Measurements from ENCODE around the gene SEPTIN1. TPM values are rescaled to one million over a fixed set of nuclear protein-coding genes. Genes with fewer than 3 reads are reported as not detected.
A peak's percentile ranks its signal among the peaks of the same experiment; 100 is the strongest.
"Not testable (repeated sequence)": the region's sequence is repeated elsewhere in the genome, so short reads cannot be mapped to it uniquely, and the experiment has no call there.

SEPTIN1 gene
- total RNA-seq, 4 donors from 2014 or later, result 0.86 to 2.5 (median 1.4) TPM

DNA sequence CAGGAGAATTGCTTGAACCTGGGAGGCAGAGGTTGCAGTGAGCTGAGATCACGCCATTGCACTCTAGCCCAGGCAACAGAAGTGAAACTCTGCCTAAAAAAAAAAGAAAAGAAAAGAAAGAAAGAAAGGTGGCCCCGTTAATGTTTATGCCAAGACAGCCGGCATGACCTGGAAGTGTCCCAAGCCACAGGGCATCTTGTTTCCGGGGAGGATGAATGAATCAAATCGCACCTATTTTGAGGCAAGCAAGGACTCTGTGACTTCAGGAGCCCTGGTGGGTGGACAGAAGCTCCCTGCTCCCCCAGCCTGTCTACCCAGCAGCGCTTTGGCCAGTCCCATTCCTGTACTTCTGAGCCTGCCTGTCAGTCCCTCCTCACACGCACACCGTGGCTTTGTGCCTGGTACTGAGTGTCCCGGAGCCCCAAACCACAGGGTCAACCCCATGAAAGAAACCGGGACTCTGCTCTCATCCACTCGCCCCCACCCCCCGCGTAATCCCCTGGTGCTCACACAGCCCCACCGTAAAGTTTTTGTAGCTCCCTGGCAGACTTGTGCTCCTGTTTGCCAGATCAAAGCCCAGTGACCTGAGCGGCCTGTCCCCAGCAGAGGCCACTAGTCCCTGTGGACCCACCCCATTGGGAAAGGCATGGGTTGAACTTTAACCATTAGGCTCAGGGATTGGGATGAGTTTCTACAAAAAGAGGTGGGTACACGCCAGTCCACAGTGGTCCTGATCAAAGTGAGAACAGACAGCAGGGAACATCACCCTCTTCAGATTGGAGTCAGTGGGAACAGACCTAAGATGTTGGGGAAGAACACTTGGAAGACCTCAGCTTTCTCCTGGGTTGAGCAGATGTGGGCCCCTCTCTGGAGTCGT is 46.5 kb downstream of the SEPTIN1 start:
- peak; percentile 91 for DNase-seq (ENCODE audit: extremely low spot score)
- Histone ChIP-seq H3K36me3 (no peaks in the 10 kb centered on the region), H3K27ac (replicated peaks in 1 of 4) (peak overlapping the region; percentile 97 to 98 (median 98)), H3K4me3 (peak overlapping the region; percentile 74 to 95 (median 86)), H3K9me3 (no peaks in the 10 kb centered on the region), H3K27me3 (no peaks in the 10 kb centered on the region), H3K4me1 (peaks cover 6 to 20% (median 15%) of the 10 kb centered on the region in 4 donors)
- TF ChIP-seq, protein P1, sequence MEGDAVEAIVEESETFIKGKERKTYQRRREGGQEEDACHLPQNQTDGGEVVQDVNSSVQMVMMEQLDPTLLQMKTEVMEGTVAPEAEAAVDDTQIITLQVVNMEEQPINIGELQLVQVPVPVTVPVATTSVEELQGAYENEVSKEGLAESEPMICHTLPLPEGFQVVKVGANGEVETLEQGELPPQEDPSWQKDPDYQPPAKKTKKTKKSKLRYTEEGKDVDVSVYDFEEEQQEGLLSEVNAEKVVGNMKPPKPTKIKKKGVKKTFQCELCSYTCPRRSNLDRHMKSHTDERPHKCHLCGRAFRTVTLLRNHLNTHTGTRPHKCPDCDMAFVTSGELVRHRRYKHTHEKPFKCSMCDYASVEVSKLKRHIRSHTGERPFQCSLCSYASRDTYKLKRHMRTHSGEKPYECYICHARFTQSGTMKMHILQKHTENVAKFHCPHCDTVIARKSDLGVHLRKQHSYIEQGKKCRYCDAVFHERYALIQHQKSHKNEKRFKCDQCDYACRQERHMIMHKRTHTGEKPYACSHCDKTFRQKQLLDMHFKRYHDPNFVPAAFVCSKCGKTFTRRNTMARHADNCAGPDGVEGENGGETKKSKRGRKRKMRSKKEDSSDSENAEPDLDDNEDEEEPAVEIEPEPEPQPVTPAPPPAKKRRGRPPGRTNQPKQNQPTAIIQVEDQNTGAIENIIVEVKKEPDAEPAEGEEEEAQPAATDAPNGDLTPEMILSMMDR (IDR thresholded peaks at IDR 0.05), result no peak
- intact Hi-C loops (cut with DNase I), result no loop called here
- WGBS, result 55% methylated on average over 17 of the region's 17 CpGs

DNA sequence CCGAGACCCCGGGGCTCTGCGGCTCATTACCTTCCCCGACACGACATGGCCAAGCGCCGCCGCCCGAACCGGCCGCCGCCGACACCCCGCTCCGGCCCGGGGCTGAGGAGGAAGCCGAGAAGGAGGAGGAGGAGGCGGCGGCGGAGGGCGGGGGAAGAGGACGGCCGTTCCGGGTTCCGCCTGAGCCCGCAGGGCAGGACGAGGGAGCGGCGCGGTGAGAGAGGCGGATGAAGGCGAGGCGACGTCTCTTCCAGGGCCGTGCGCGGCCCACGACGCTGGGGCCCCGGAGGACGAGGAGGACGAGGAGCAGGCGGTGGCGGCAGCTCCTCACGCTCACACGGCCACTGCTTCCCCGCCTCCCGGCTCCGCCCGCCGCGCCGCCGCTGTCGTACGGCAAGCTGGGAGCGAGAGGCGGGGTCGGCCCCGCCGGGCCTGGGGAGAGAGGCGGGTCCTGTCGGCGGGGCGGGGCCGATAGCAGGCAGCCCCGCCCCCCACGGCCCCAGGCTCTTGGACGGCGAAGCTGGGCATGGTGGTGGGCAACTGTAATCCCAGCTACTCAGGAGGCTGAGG is 47.2 kb downstream of the SEPTIN1 start:
- intact Hi-C loops (cut with DNase I); H3K36me3 ChIP-seq; H3K27me3 ChIP-seq; H3K9me3 ChIP-seq; DNase-seq (ENCODE audit: extremely low spot score): not testable (repeated sequence)
- TF ChIP-seq POLR2AphosphoS5 (IDR thresholded peaks at IDR 0.05), result peak; percentile 10 to 85
- TF ChIP-seq POLR2A (IDR thresholded peaks at IDR 0.05; ENCODE audit: low read depth), result peak; percentile 64
- 0% methylated on average over 29 of the region's 70 CpGs for WGBS
- Histone ChIP-seq H3K4me1 (peaks cover 6 to 22% (median 17%) of the 10 kb centered on the region in 4 donors), H3K4me3 (peak overlapping the region; percentile 74 to 95 (median 86)), H3K27ac (replicated peaks in 1 of 4) (peak overlapping the region; percentile 97 to 98 (median 98))

DNA sequence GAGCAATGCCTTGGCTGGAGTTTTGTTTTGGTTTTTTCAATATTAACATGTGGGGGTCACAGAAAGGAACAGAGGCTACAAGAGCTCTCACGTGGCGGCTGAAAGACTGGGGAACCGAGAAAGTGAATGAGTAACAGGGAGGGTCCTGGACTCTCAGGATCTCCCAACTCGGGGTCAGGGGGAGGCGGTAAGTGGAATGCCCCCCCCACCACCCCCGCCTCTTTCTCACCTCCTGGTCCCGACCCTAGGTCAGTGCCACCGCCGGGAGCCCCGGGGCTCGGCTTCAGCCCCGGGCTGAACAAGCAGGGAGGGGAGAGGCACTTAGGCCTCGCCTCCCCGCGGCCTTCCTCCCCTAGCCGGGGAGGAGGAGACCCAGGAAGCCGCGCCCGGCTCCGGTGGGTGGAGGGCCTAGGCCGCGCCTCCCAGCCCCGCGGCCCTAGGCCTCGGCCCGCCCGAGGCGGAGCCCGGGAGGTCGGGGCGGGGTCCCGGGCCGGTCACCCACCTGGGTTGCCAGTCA is 47.8 kb downstream of the SEPTIN1 start:
- peak overlapping the region; percentile 97 to 98 (median 98) for H3K27ac ChIP-seq (replicated peaks in 1 of 4)
- DNase-seq (ENCODE audit: extremely low spot score); intact Hi-C loops (cut with DNase I); H3K36me3 ChIP-seq; H3K27me3 ChIP-seq; H3K9me3 ChIP-seq: not testable (repeated sequence)
- peak overlapping the region; percentile 74 to 95 (median 86) for H3K4me3 ChIP-seq
- H3K4me1 ChIP-seq, result peaks cover 6 to 22% (median 18%) of the 10 kb centered on the region in 4 donors
- WGBS, result 0% methylated on average over 5 of the region's 33 CpGs

Small RNA genes within 50 kb of the gene (small RNA-seq; reads per million reads assigned to genes)
- gene RF00406, result 0 to 0.42 (median 0) reads per million in 3 donors

Other genes with a start within 250 kb of the SEPTIN1 start
- 10 to 100 TPM; 11.0 to 33.5 (median 23.1) TPM for gene CORO1A, start 199.0 kb downstream of the SEPTIN1 start, total RNA-seq
- gene BOLA2B, start 188.9 kb downstream of the SEPTIN1 start, total RNA-seq, result 100 to 1,000 TPM in 2 of 4 donors, 10 to 100 TPM in 2; 43.4 to 205 (median 116) TPM
- 10 to 100 TPM; 12.9 to 27.1 (median 23.1) TPM for gene SLX1A, start 188.7 kb downstream of the SEPTIN1 start, total RNA-seq
- 10 to 100 TPM in 3 of 4 donors, 1 to 10 TPM in 1; 2.5 to 23.7 (median 15.0) TPM for gene SULT1A3, start 183.3 kb downstream of the SEPTIN1 start, total RNA-seq
- gene NPIPB13, start 134.1 kb downstream of the SEPTIN1 start, total RNA-seq, result 1 to 10 TPM in 1 of 4 donors, under 1 TPM in 3; under 0.01 to 4.1 (median 0.90) TPM
- gene CD2BP2, start 27.3 kb downstream of the SEPTIN1 start, total RNA-seq, result 10 to 100 TPM; 24.9 to 63.9 (median 41.8) TPM
- gene TBC1D10B, start 12.1 kb downstream of the SEPTIN1 start, total RNA-seq, result 10 to 100 TPM; 21.2 to 41.5 (median 29.4) TPM
- not detected for gene MYL11, start 7.8 kb downstream of the SEPTIN1 start, total RNA-seq
- gene ZNF48, start 12.9 kb upstream of the SEPTIN1 start, total RNA-seq, result 10 to 100 TPM in 3 of 4 donors, 1 to 10 TPM in 1; 8.3 to 17.6 (median 12.8) TPM
- gene ZNF771, start 25.0 kb upstream of the SEPTIN1 start, total RNA-seq, result 10 to 100 TPM; 20.1 to 25.3 (median 22.7) TPM
- 10 to 100 TPM; 11.1 to 21.7 (median 14.1) TPM for gene DCTPP1, start 47.5 kb upstream of the SEPTIN1 start, total RNA-seq
- 10 to 100 TPM; 26.5 to 37.6 (median 33.8) TPM for gene SEPHS2, start 63.3 kb upstream of the SEPTIN1 start, total RNA-seq
- 1 to 10 TPM; 1.5 to 2.7 (median 2.5) TPM for gene ITGAL, start 90.2 kb upstream of the SEPTIN1 start, total RNA-seq
- 10 to 100 TPM; 46.9 to 91.5 (median 64.0) TPM for gene ZNF768, start 144.0 kb upstream of the SEPTIN1 start, total RNA-seq
- 10 to 100 TPM; 15.2 to 29.6 (median 22.3) TPM for gene ZNF747, start 152.3 kb upstream of the SEPTIN1 start, total RNA-seq
- gene ZNF764, start 175.8 kb upstream of the SEPTIN1 start, total RNA-seq, result 10 to 100 TPM in 3 of 4 donors, 1 to 10 TPM in 1; 8.7 to 14.0 (median 11.3) TPM
- 10 to 100 TPM; 17.6 to 33.4 (median 23.5) TPM for gene ZNF688, start 189.2 kb upstream of the SEPTIN1 start, total RNA-seq
- gene ZNF785, start 203.1 kb upstream of the SEPTIN1 start, total RNA-seq, result 10 to 100 TPM in 1 of 4 donors, 1 to 10 TPM in 3; 6.8 to 10.9 (median 7.3) TPM
- 10 to 100 TPM in 3 of 4 donors, 1 to 10 TPM in 1; 9.1 to 14.5 (median 13.9) TPM for gene ZNF689, start 227.8 kb upstream of the SEPTIN1 start, total RNA-seq

All from esophagus muscularis mucosa (tissue), 4 donors.